Measurements from ENCODE around the gene LRMDA.
"Not testable (repeated sequence)": the region's sequence is repeated elsewhere in the genome, so short reads cannot be mapped to it uniquely, and the experiment has no call there.

The LRMDA gene

GRCh38 chr10:76504823-76505222, 1073.4 kb downstream of the LRMDA start:
- no peak for DNase-seq (ENCODE audit: low read depth in 2 of 3, low spot score in 1 of 3)

- no peak for DNase-seq (ENCODE audit: low read depth in 2 of 3, low spot score in 1 of 3)
Observed at GRCh38 chr10:76509446-76509845, 1078.0 kb downstream of the LRMDA start.

GRCh38 chr10:76514321-76514720, 1082.9 kb downstream of the LRMDA start:
- DNase-seq (ENCODE audit: low read depth in 2 of 3, low spot score in 1 of 3): no peak

- no peak for DNase-seq (ENCODE audit: low read depth in 2 of 3, low spot score in 1 of 3)
Observed at GRCh38 chr10:76514869-76515268, 1083.4 kb downstream of the LRMDA start.

- DNase-seq (ENCODE audit: low read depth in 2 of 3, low spot score in 1 of 3): no peak
Observed at GRCh38 chr10:76522547-76522946, 1091.1 kb downstream of the LRMDA start.

- no peak for DNase-seq (ENCODE audit: low read depth in 2 of 3, low spot score in 1 of 3)
Observed at GRCh38 chr10:76523246-76523645, 1091.8 kb downstream of the LRMDA start.

- no peak for DNase-seq (ENCODE audit: low read depth in 2 of 3, low spot score in 1 of 3)
Observed at GRCh38 chr10:76523791-76524351, 1092.4 kb downstream of the LRMDA start.

- DNase-seq (ENCODE audit: low read depth in 2 of 3, low spot score in 1 of 3): not testable (repeated sequence)
Observed at GRCh38 chr10:76526833-76527232, 1095.4 kb downstream of the LRMDA start.

GRCh38 chr10:76540331-76540730, 1108.9 kb downstream of the LRMDA start:
- DNase-seq (ENCODE audit: low read depth in 2 of 3, low spot score in 1 of 3): no peak

GRCh38 chr10:76540786-76541185, 1109.4 kb downstream of the LRMDA start:
- no peak for DNase-seq (ENCODE audit: low read depth in 2 of 3, low spot score in 1 of 3)

GRCh38 chr10:76541852-76542251, 1110.4 kb downstream of the LRMDA start:
- no peak for DNase-seq (ENCODE audit: low read depth in 2 of 3, low spot score in 1 of 3)

- no peak for DNase-seq (ENCODE audit: low read depth in 2 of 3, low spot score in 1 of 3)
Observed at GRCh38 chr10:76542307-76542930, 1111.0 kb downstream of the LRMDA start.

GRCh38 chr10:76543655-76544054, 1112.2 kb downstream of the LRMDA start:
- no peak for DNase-seq (ENCODE audit: low read depth in 2 of 3, low spot score in 1 of 3)

GRCh38 chr10:76544789-76545188, 1113.4 kb downstream of the LRMDA start:
- DNase-seq (ENCODE audit: low read depth in 2 of 3, low spot score in 1 of 3): no peak

- DNase-seq (ENCODE audit: low read depth in 2 of 3, low spot score in 1 of 3): no peak
Observed at GRCh38 chr10:76546411-76546810, 1115.0 kb downstream of the LRMDA start.

GRCh38 chr10:76547352-76547972, 1116.0 kb downstream of the LRMDA start:
- DNase-seq (ENCODE audit: low read depth in 2 of 3, low spot score in 1 of 3): peak; percentile 37 to 56 (median 49)

- no peak for DNase-seq (ENCODE audit: low read depth in 2 of 3, low spot score in 1 of 3)
Observed at GRCh38 chr10:76548716-76549115, 1117.3 kb downstream of the LRMDA start.

- no peak for DNase-seq (ENCODE audit: low read depth in 2 of 3, low spot score in 1 of 3)
Observed at GRCh38 chr10:76549171-76549570, 1117.7 kb downstream of the LRMDA start.

GRCh38 chr10:76550806-76551205, 1119.4 kb downstream of the LRMDA start:
- no peak for DNase-seq (ENCODE audit: low read depth in 2 of 3, low spot score in 1 of 3)

GRCh38 chr10:76552091-76552873, 1120.9 kb downstream of the LRMDA start:
- no peak for DNase-seq (ENCODE audit: low read depth in 2 of 3, low spot score in 1 of 3)

- DNase-seq (ENCODE audit: low read depth in 2 of 3, low spot score in 1 of 3): no peak
Observed at GRCh38 chr10:76553263-76554032, 1122.0 kb downstream of the LRMDA start.

Measured in stimulated activated CD4-positive, alpha-beta T cell treated with anti-CD3 and anti-CD28 coated beads, Interleukin-12 subunit alpha, Interleukin-12 subunit beta, amount 100 ng/mL, for 48 hours (primary cell).